HS-27A (cell line): ENCODE data around the gene NID2.

Experiments used
- DNase-seq: peaks from one replicate; pipeline ENCODE4 v3.0.0-alpha.2; 2012; ENCODE audit warnings: low read depth, missing footprints

NID2 gene

GRCh38 chr14:52023518-52023917 is 45.3 kb downstream of the NID2 start:
- no peak for DNase-seq

GRCh38 chr14:52021957-52022600 is 46.8 kb downstream of the NID2 start:
- DNase-seq: no peak

GRCh38 chr14:52020866-52021717 is 47.8 kb downstream of the NID2 start:
- DNase-seq: no peak

- DNase-seq: no peak
These were observed 48.6 kb downstream of the NID2 start for GRCh38 chr14:52020161-52020714.

- DNase-seq: no peak
These were observed 49.9 kb downstream of the NID2 start for GRCh38 chr14:52018970-52019369.

- DNase-seq: no peak
These were observed 50.6 kb downstream of the NID2 start for GRCh38 chr14:52018252-52018651.

GRCh38 chr14:52015411-52016030 is 53.3 kb downstream of the NID2 start:
- no peak for DNase-seq

- DNase-seq: no peak
These were observed 54.1 kb downstream of the NID2 start for GRCh38 chr14:52014601-52015267.

GRCh38 chr14:52013984-52014600 is 54.8 kb downstream of the NID2 start:
- no peak for DNase-seq

GRCh38 chr14:52012635-52013034 is 56.2 kb downstream of the NID2 start:
- no peak for DNase-seq

- no peak for DNase-seq
These were observed 57.3 kb downstream of the NID2 start for GRCh38 chr14:52011523-52011922.

- DNase-seq: no peak
These were observed 58.6 kb downstream of the NID2 start for GRCh38 chr14:52010173-52010693.

- DNase-seq: no peak
These were observed 60.7 kb downstream of the NID2 start for GRCh38 chr14:52008136-52008535.

GRCh38 chr14:52007637-52008036 is 61.2 kb downstream of the NID2 start:
- no peak for DNase-seq

- DNase-seq: no peak
These were observed 61.6 kb downstream of the NID2 start for GRCh38 chr14:52007211-52007610.

- DNase-seq: no peak
These were observed 62.5 kb downstream of the NID2 start for GRCh38 chr14:52006361-52006760.

GRCh38 chr14:52005625-52006024 is 63.2 kb downstream of the NID2 start:
- DNase-seq: no peak

- DNase-seq: no peak
These were observed 65.5 kb downstream of the NID2 start for GRCh38 chr14:52003324-52003723.

GRCh38 chr14:52002542-52002941 is 66.3 kb downstream of the NID2 start:
- DNase-seq: no peak

GRCh38 chr14:52000696-52001095 is 68.2 kb downstream of the NID2 start:
- DNase-seq: no peak

GRCh38 chr14:52000019-52000582 is 68.8 kb downstream of the NID2 start:
- DNase-seq: no peak
